K562 (cell line): ENCODE results near the gene NXN. TPM values are rescaled to one million over a fixed set of nuclear protein-coding genes. Genes with fewer than 3 reads are reported as not detected.
"Not testable (repeated sequence)": the region's sequence is repeated elsewhere in the genome, so short reads cannot be mapped to it uniquely, and the experiment has no call there.

Experiments used
- ATAC-seq: fragments of 200-7000 bp; cut with Tn5 transposase; 3 replicates; pipeline ENCODE4 v1.9.1; 2020; ENCODE audit warnings: moderate library complexity
- BruUV-seq: library from RNA; stranded (reverse); fragments of 400-500 nt; replicated peaks from 2 replicates; lab custom pipeline; 2021; lab: Mats Ljungman, UMichigan
- CTCF ChIA-PET: fragments of 300-600 bp; formaldehyde crosslinking; extraction: SDS; loops from one replicate; lab custom pipeline; 2021; ENCODE audit warnings: low intra/inter-chr PET ratio; lab: Yijun Ruan, JAX
- POLR2A ChIA-PET: fragments of 300-600, 350-650 bp; sonication (Branson Sonifier 250); formaldehyde crosslinking; extraction: SDS; loops from one replicate; lab custom pipeline; 2021; ENCODE audit warnings: antibody characterized with exemption, inconsistent platforms; lab: Yijun Ruan, JAX
- DNase-seq, 4 experiments: peaks; one replicate each; pipeline versions ENCODE4 v3.0.0 to v3.0.0-alpha.2; 2011 to 2018; ENCODE audit warnings: low spot score in 3 of 4, mixed read lengths in 3 of 4; ENCODE audit errors: extremely low read depth in 1 of 4
- FAIRE-seq: peaks from 2 replicates; lab custom pipeline; 2011; peaks lifted over from hg19 to GRCh38; lab: Jason Lieb, UNC
- H2AFZ ChIP-seq: 2 replicates; pipeline ENCODE4 v1.6.0; 2011; ENCODE audit warnings: low read depth, low read length, control low read depth, inconsistent platforms
- H3K27ac ChIP-seq: fragments of 200-600 bp; 3 replicates; pipeline ENCODE4 v1.8.0; 2011; ENCODE audit warnings: low read depth, mild to moderate bottlenecking, control low read depth, inconsistent platforms, low read length, moderate library complexity, mixed read lengths; ENCODE audit errors: extremely low read depth
- H3K27me3 ChIP-seq, 2 experiments: fragments of 300-600 bp in 1 of 2; 2 replicates in 1 of 2; 3 replicates in 1 of 2; pipeline versions ENCODE4 v1.6.0 to v1.8.0; 2011; ENCODE audit warnings: inconsistent platforms in 2 of 2, low read length in 2 of 2, mild to moderate bottlenecking in 1 of 2, mixed read lengths in 1 of 2, moderate library complexity in 1 of 2; ENCODE audit not compliant: control insufficient read depth in 2 of 2, insufficient read depth in 2 of 2
- H3K36me3 ChIP-seq: fragments of 300-600 bp; 3 replicates; pipeline ENCODE4 v1.8.0; 2011; ENCODE audit warnings: mild to moderate bottlenecking, low read length, inconsistent platforms; ENCODE audit not compliant: control insufficient read depth, insufficient read depth
- H3K4me1 ChIP-seq, 2 experiments: fragments of 200-600 bp in 1 of 2; replicated peaks in 1 of 2; 2 replicates in 1 of 2; 3 replicates in 1 of 2; pipeline versions ENCODE4 v1.5.1 to v1.8.0; 2011; ENCODE audit warnings: inconsistent platforms in 2 of 2, low read length in 2 of 2, mild to moderate bottlenecking in 1 of 2, mixed read lengths in 1 of 2, moderate library complexity in 1 of 2; ENCODE audit not compliant: control insufficient read depth in 2 of 2, insufficient read depth in 2 of 2
- H3K4me2 ChIP-seq: 2 replicates; pipeline ENCODE4 v1.6.1; 2011; ENCODE audit warnings: low read length, control low read depth, inconsistent platforms, mixed read lengths; ENCODE audit not compliant: insufficient read depth
- H3K4me3 ChIP-seq: fragments of 200-600 bp; sonication (generic), shearing (Covaris generic); 2 replicates; pipeline ENCODE4 v1.5.1; 2016; ENCODE audit warnings: control low read depth, inconsistent platforms
- H3K79me2 ChIP-seq: fragments of 200-600 bp; 3 replicates; pipeline ENCODE4 v1.8.0; 2011; ENCODE audit warnings: low read length, inconsistent platforms; ENCODE audit not compliant: control insufficient read depth, insufficient read depth
- H3K9ac ChIP-seq, 2 experiments: 2 replicates each; pipeline versions ENCODE4 v1.6.0 to v1.6.1; 2011; ENCODE audit warnings: low read depth in 2 of 2, low read length in 2 of 2, control low read depth in 1 of 2, inconsistent platforms in 1 of 2, mild to moderate bottlenecking in 1 of 2, mixed read lengths in 1 of 2; ENCODE audit not compliant: insufficient read depth in 1 of 2
- H3K9me1 ChIP-seq: one replicate; pipeline ENCODE4 v1.6.0; 2011; ENCODE audit warnings: inconsistent platforms, mild to moderate bottlenecking, low read length, moderate library complexity; ENCODE audit not compliant: control insufficient read depth, insufficient read depth
- H3K9me3 ChIP-seq: replicated peaks from 2 replicates; pipeline ENCODE4 v1.5.1; 2011; ENCODE audit warnings: low read depth, low read length, inconsistent platforms; ENCODE audit not compliant: control insufficient read depth, insufficient read depth
- H4K20me1 ChIP-seq: replicated peaks from 2 replicates; pipeline ENCODE4 v1.6.1; 2011; ENCODE audit warnings: low read length, inconsistent platforms, mixed read lengths; ENCODE audit not compliant: control insufficient read depth, insufficient read depth
- NCOR1 ChIP-seq: fragments of 450-650 bp; IDR thresholded peaks from 2 replicates; pipeline ENCODE4 v1.6.1; 2016; ENCODE audit warnings: mild to moderate bottlenecking, moderate library complexity
- SMARCA4 ChIP-seq: fragments of 450-650 bp; IDR thresholded peaks from 2 replicates; pipeline ENCODE4 v1.6.1; 2016
- SMARCB1 ChIP-seq: IDR thresholded peaks from 2 replicates; pipeline ENCODE4 v1.6.1; 2011; ENCODE audit warnings: improper control_type of control experiment, low read depth; ENCODE audit not compliant: insufficient read length
- TFAP4 ChIP-seq: sonication (generic); formaldehyde crosslinking; IDR thresholded peaks from 2 replicates; pipeline ENCODE4 v1.8.0; 2022; ENCODE audit warnings: missing genetic modification reagents, mild to moderate bottlenecking, moderate library complexity, borderline replicate concordance
- ZBTB49 ChIP-seq: sonication (generic); formaldehyde crosslinking; IDR thresholded peaks from 2 replicates; pipeline ENCODE4 v1.8.0; 2022; ENCODE audit warnings: missing genetic modification reagents, mild to moderate bottlenecking, borderline replicate concordance
- ZNF232 ChIP-seq: sonication (generic); formaldehyde crosslinking; IDR thresholded peaks from 2 replicates; pipeline ENCODE4 v1.8.0; 2022; ENCODE audit warnings: mild to moderate bottlenecking, missing genetic modification reagents
- ZNF280B ChIP-seq: fragments of 250-450 bp; sonication (Bioruptor Pico); IDR thresholded peaks from 2 replicates; pipeline ENCODE4 v1.5.1; 2021; ENCODE audit warnings: mild to moderate bottlenecking
- ZNF41 ChIP-seq: fragments of 250-450 bp; sonication (Bioruptor Pico); conservative IDR thresholded peaks from 2 replicates; pipeline ENCODE4 v1.4.0; 2020; ENCODE audit warnings: mild to moderate bottlenecking
- ZNF699 ChIP-seq: fragments of 250-450 bp; sonication (Bioruptor Pico); IDR thresholded peaks from 2 replicates; pipeline ENCODE4 v1.8.0; 2021; ENCODE audit warnings: mild to moderate bottlenecking, moderate library complexity; ENCODE audit not compliant: insufficient replicate concordance
- WGBS: fragments of 100-300 bp; shearing (Covaris generic); methylation state at CpG from one replicate; pipeline ENCODE4 v1.1.6; 2016; ENCODE audit warnings: low coverage, mixed read lengths; ENCODE audit not compliant: insufficient coverage; ENCODE audit errors: missing lambda C conversion rate; 5-methylcytosine and 5-hydroxymethylcytosine counted together
- in situ Hi-C: fragments of 300-500 bp; cut with MboI; formaldehyde crosslinking; loops from 4 replicates; pipeline ENCODE4 v1.15.0; 2018; ENCODE audit warnings: inconsistent platforms, mixed read lengths
- intact Hi-C: fragments of 100-400 bp; cut with micrococcal nuclease; formaldehyde crosslinking; loops from 2 replicates; pipeline ENCODE4 v1.14.2; 2022
- polyA plus RNA-seq, 8 experiments: library from polyadenylated mRNA; depleted of rRNA in 4 of 8; stranded (reverse) in 5 of 8; unstranded in 3 of 8; fragments of >200 nt; fragmentation: Nextera tagmentation in 2 of 8; fragmentation: Illumina TruSeq in 1 of 8; extraction: Ambion mirVana in 2 of 8; extraction: Trizol in 1 of 8; gene quantifications; 2 replicates each; pipeline versions ENCODE4 v1.2.1 to v1.2.3, GENCODE V29; 2011 to 2014; ENCODE audit warnings: inconsistent platforms in 1 of 8, missing spikeins in 1 of 8
- total RNA-seq, 7 experiments: library from RNA; depleted of rRNA in 6 of 7; stranded (reverse); fragments of >200 nt in 6 of 7; fragmentation: Illumina TruSeq in 2 of 7; extraction: Trizol in 2 of 7; gene quantifications; 2 replicates each; pipeline versions ENCODE4 v1.2.1 to v1.2.3, GENCODE V29; 2011 to 2021; ENCODE audit warnings: low replicate concordance in 1 of 7

Gene NXN
- total and polyA plus RNA-seq, 9 of the 15 experiments (the other 6 are each of a cell fraction or from before 2014, with no cell fraction given) = 0.08 to 0.39 (median 0.29) TPM; not detected in 5

GRCh38 chr17:907725-908124 is 71.9 kb downstream of the NXN start:
- ATAC-seq (no peak), FAIRE-seq (no peak), DNase-seq (no peak)
- no TSS peak for BruUV-seq
- H3K36me3 ChIP-seq = no peaks in the 10 kb centered on the region
- H2AFZ ChIP-seq = no peak overlapping the region
- H3K9me1 ChIP-seq = no peaks in the 10 kb centered on the region
- ChIA-PET CTCF (no interaction called here), POLR2A (no interaction called here)
- H3K9ac ChIP-seq = no peak overlapping the region
- no peak overlapping the region for H3K4me3 ChIP-seq
- intact Hi-C loops (no loop called here), in situ Hi-C loops (no loop called here)
- no peaks in the 10 kb centered on the region for H3K4me1 ChIP-seq
- 5% methylated on average over 6 of the region's 6 CpGs for WGBS
- H4K20me1 ChIP-seq = no peaks in the 10 kb centered on the region
- no peak overlapping the region for H3K27ac ChIP-seq
- no peaks in the 10 kb centered on the region for H3K79me2 ChIP-seq
- no peaks in the 10 kb centered on the region for H3K9me3 ChIP-seq
- peaks cover 10 to 52% of the 10 kb centered on the region in 2 experiments; a peak in 4 of 5 replicates for H3K27me3 ChIP-seq
- TF ChIP-seq ZNF280B (no peak), TFAP4 (CRISPR knock-in tag) (no peak), ZNF699 (CRISPR knock-in tag) (no peak), ZNF41 (CRISPR knock-in tag) (no peak), ZBTB49 (CRISPR knock-in tag) (no peak), SMARCB1 (no peak), ZNF232 (CRISPR knock-in tag) (no peak), NCOR1 (no peak), SMARCA4 (no peak)
- H3K4me2 ChIP-seq = no peak overlapping the region

GRCh38 chr17:905708-906107 is 73.9 kb downstream of the NXN start:
- H3K4me3 ChIP-seq, H2AFZ ChIP-seq, H3K4me1 ChIP-seq, H3K4me2 ChIP-seq, CTCF ChIA-PET, intact Hi-C loops, H3K36me3 ChIP-seq, FAIRE-seq, in situ Hi-C loops, H4K20me1 ChIP-seq, H3K9me3 ChIP-seq, ATAC-seq, H3K27ac ChIP-seq, H3K79me2 ChIP-seq, H3K9ac ChIP-seq, BruUV-seq, DNase-seq, H3K9me1 ChIP-seq: not testable (repeated sequence)
- POLR2A ChIA-PET = interaction anchor here (0.6 kb wide), 1 partner anchor 20 kb away, joined by 3 read pairs; no protein-coding TSS in a partner anchor
- 0% methylated on average over 6 of the region's 6 CpGs for WGBS
- H3K27me3 ChIP-seq = peaks cover 10 to 57% of the 10 kb centered on the region in 2 experiments; a peak in 4 of 5 replicates
